Thyroid gland (tissue), 4 donors: ENCODE data around the gene GIPC1.

Source experiments
- POLR2A ChIP-seq, 2 donors: fragments of 450-650 bp; IDR thresholded peaks; one replicate each; pipeline ENCODE4 v1.6.1; 2017; ENCODE audit warnings: antibody characterized with exemption in 2 of 2, mild to moderate bottlenecking in 2 of 2, moderate library complexity in 1 of 2
- TF ChIP-seq, protein P1 (sequence below), 6 experiments: fragments of 200-600 bp in 3 of 6; fragments of 450-650 bp in 3 of 6; sonication (generic) in 3 of 6; IDR thresholded peaks; one replicate each; pipeline ENCODE4 v1.5.1; 2016 to 2019; ENCODE audit warnings: antibody characterized with exemption in 6 of 6, mild to moderate bottlenecking in 2 of 6, inconsistent platforms in 1 of 6, moderate library complexity in 1 of 6

DNA sequence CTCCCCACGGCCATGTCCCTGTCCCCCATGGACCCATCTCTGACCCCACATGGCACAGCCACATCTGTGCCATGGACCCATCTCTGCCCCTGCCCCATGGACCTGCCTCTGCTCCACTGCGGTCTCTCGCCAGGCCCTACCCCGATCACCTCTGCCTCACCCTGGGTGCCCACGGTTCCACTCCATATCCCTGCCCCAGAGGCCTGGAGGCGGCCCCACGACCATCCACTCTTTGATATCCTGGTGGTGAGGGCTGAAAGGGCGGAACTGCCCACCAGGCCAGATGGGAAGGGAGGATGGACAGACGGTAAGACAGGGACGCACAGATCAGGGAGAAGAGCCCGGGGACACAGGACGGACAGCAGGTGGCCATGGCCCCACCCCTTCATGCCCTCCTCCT, 21.1 kb downstream of the GIPC1 start:
- TF ChIP-seq, protein P1, sequence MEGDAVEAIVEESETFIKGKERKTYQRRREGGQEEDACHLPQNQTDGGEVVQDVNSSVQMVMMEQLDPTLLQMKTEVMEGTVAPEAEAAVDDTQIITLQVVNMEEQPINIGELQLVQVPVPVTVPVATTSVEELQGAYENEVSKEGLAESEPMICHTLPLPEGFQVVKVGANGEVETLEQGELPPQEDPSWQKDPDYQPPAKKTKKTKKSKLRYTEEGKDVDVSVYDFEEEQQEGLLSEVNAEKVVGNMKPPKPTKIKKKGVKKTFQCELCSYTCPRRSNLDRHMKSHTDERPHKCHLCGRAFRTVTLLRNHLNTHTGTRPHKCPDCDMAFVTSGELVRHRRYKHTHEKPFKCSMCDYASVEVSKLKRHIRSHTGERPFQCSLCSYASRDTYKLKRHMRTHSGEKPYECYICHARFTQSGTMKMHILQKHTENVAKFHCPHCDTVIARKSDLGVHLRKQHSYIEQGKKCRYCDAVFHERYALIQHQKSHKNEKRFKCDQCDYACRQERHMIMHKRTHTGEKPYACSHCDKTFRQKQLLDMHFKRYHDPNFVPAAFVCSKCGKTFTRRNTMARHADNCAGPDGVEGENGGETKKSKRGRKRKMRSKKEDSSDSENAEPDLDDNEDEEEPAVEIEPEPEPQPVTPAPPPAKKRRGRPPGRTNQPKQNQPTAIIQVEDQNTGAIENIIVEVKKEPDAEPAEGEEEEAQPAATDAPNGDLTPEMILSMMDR (IDR thresholded peaks at IDR 0.05): no peak
- no peak for TF ChIP-seq POLR2A (IDR thresholded peaks at IDR 0.05)
